Fibroblast of pulmonary artery (primary cell): ENCODE data around the gene NUP85.
"Not testable (repeated sequence)": the region's sequence is repeated elsewhere in the genome, so short reads cannot be mapped to it uniquely, and the experiment has no call there.

Source experiments
- DNase-seq: peaks from one replicate; pipeline ENCODE4 v3.0.0-alpha.2; 2010; ENCODE audit warnings: low read depth
- H3K4me3 ChIP-seq: replicated peaks from 2 replicates; pipeline ENCODE4 v1.5.1; 2011; ENCODE audit warnings: low read depth, mild to moderate bottlenecking, control low read depth, low read length, moderate library complexity
- TF ChIP-seq, protein P1 (sequence below): IDR thresholded peaks from 2 replicates; pipeline ENCODE4 v1.5.1; 2011; ENCODE audit warnings: mild to moderate bottlenecking, control low read depth, low read length, inconsistent platforms; ENCODE audit errors: missing control alignments

Gene NUP85, protein sequence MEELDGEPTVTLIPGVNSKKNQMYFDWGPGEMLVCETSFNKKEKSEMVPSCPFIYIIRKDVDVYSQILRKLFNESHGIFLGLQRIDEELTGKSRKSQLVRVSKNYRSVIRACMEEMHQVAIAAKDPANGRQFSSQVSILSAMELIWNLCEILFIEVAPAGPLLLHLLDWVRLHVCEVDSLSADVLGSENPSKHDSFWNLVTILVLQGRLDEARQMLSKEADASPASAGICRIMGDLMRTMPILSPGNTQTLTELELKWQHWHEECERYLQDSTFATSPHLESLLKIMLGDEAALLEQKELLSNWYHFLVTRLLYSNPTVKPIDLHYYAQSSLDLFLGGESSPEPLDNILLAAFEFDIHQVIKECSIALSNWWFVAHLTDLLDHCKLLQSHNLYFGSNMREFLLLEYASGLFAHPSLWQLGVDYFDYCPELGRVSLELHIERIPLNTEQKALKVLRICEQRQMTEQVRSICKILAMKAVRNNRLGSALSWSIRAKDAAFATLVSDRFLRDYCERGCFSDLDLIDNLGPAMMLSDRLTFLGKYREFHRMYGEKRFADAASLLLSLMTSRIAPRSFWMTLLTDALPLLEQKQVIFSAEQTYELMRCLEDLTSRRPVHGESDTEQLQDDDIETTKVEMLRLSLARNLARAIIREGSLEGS

DNA sequence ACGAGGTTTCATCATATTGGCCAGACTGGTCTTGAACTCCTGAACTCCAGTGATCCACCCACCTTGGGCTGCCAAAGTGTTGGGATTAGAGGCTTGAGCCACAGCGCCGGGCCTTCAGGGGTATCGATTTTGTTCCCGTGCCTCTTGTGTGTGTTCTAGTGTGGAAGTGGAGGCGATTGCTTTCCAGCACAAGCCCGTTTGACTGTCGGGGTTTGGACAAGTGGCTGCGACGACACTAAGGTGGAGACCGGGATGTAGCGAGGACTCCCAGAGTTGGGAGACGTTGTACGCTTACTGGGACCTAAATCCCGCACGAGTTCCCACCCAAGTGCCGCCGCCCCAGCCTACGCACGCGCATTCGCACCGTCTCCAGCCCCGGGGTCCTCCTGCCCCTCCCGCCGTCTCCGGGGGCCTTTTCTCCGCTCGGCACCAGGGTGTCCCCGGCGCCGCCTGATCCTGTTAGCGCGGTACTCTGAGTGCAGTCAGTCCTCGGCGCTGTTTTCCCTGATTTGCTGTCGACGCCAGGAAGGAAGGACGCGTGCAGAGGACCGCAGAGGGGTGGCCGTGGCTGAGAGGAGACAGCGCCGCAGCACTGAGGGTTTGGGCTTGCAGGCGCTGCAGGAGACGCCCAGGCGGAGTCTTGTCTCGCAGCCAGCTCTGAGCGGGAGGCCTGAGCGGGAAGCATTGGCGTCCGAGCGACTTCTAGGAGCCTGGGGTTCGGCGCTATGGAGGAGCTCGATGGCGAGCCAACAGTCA lies at the start of gene NUP85:
Gene NUP85 (plus strand): TSS at position 643 of the 756 bp plus-strand sequence. CDS start 83 bp downstream, at position 726.
- TF ChIP-seq, protein P1, sequence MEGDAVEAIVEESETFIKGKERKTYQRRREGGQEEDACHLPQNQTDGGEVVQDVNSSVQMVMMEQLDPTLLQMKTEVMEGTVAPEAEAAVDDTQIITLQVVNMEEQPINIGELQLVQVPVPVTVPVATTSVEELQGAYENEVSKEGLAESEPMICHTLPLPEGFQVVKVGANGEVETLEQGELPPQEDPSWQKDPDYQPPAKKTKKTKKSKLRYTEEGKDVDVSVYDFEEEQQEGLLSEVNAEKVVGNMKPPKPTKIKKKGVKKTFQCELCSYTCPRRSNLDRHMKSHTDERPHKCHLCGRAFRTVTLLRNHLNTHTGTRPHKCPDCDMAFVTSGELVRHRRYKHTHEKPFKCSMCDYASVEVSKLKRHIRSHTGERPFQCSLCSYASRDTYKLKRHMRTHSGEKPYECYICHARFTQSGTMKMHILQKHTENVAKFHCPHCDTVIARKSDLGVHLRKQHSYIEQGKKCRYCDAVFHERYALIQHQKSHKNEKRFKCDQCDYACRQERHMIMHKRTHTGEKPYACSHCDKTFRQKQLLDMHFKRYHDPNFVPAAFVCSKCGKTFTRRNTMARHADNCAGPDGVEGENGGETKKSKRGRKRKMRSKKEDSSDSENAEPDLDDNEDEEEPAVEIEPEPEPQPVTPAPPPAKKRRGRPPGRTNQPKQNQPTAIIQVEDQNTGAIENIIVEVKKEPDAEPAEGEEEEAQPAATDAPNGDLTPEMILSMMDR, result no peak
- DNase-seq, result peak; percentile 93
- H3K4me3 ChIP-seq, result peak within 1 kb of the TSS; percentile 84

GRCh38 chr17:75158480-75158879 lies 47.0 kb upstream of the NUP85 start:
- not testable (repeated sequence) for H3K4me3 ChIP-seq, DNase-seq

DNA sequence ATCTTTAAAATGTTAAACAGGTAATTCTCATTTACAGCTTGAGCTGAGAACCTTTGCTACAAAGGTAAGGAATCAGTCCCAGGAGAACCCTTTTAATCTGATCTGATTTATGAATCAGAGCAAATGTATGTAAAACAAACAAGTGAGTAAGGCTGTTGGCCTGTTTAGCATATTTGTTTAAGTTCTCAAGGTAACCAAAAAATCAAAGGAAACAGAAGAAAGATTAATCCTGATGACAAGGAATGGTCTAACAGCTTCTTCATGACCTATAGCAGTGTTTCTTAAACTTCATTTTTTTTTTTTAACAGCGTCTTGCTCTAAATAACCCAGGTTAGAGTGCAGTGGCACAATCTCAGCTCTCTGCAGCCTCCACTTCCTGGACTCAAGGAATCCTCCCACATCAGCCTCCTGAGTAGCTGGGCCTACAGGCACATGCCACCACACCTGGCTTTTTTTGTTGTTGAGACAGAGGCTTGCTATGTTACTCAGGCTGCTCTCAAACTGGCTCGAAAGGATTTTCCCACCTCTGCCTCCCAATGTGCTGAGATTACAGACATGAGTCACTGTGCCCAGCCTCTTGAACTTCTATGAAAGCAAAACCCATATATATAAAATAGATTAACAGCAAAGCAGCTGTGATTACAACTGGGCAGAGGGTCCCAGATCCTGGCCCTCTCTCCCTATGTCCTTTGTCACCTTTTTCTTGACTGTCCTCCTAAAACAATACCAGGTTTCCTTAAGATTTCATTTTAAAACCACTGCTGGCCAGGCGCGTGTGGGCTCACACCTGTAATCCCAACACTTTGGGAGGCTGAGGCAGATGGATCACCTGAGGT lies 46.1 kb upstream of the NUP85 start:
- TF ChIP-seq, protein P1, result no peak
- peak; percentile 44 for DNase-seq
- H3K4me3 ChIP-seq, result no peak overlapping the region

GRCh38 chr17:75160211-75160610 lies 45.3 kb upstream of the NUP85 start:
- no peak overlapping the region for H3K4me3 ChIP-seq
- no peak for DNase-seq
- TF ChIP-seq, protein P1, result no peak

- TF ChIP-seq, protein P1, result no peak
- no peak overlapping the region for H3K4me3 ChIP-seq
- DNase-seq, result no peak
These were observed 42.4 kb upstream of the NUP85 start for GRCh38 chr17:75163074-75163473.

DNA sequence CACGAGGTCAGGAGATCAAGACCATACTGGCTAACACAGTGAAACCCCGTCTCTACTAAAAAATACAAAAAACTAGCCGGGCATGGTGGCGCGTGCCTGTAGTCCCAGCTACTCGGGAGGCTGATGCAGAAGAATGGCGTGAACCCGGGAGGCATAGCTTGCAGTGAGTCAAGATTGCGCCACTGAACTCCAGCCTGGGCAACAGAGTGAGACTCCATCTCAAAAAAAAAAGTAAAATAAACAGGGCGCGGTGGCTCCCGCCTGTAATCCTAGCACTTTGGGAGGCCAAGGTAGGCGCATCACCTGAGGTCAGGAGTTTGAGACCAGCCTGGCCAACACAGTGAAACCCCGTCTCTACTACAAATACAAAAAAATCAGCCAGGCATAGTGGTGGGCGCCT lies 40.9 kb upstream of the NUP85 start:
- not testable (repeated sequence) for H3K4me3 ChIP-seq, DNase-seq

DNA sequence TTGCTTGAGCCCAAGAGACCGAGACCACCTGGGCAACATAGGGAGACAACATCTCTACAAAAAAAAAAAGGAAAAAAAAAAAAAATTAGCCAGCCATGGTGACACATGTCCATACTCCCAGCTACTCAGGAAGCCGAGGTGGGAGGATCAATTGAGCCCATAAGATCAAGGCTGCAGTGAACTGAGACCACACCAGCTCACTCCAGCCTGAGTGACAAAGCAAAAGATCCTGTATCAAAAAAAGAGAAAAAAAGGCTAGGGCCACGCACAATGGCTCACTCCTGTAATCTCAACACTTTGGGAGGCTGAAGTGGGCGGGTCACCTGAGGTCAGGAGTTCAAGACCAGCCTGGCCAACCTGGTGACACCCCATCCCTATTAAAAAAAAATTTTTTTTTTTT lies 36.5 kb upstream of the NUP85 start:
- TF ChIP-seq, protein P1, result no peak
- no peak for DNase-seq
- H3K4me3 ChIP-seq, result no peak overlapping the region
